ENCODE measurements around the gene CPEB4. TPM values are rescaled to one million over a fixed set of nuclear protein-coding genes. Genes with fewer than 3 reads are reported as not detected.

The CPEB4 gene
- total and polyA plus RNA-seq, 2 donors (not counting 3 experiments of a cell fraction or from before 2014, with no cell fraction given), result 11.3 to 16.4 TPM

GRCh38 chr5:173866243-173866857, 21.8 kb upstream of the CPEB4 start:
- no TSS peak for BruUV-seq (replicated peaks)
- DNase-seq (ENCODE audit: low read depth, low spot score) (no peak), FAIRE-seq (no peak)
- Histone ChIP-seq H3K9ac (replicated peaks; ENCODE audit: extremely low read depth, insufficient read depth, low read length) (no peak overlapping the region), H2AFZ (ENCODE audit: low read depth, low read length) (no peak overlapping the region), H3K79me2 (ENCODE audit: control insufficient read depth, insufficient read depth, low read length) (no peaks in the 10 kb centered on the region), H3K9me3 (replicated peaks; ENCODE audit: control insufficient read depth, insufficient read depth, low read length) (no peaks in the 10 kb centered on the region), H3K4me3 (replicated peaks in 1 of 3; ENCODE audit: insufficient read depth in 1 of 3, low read depth in 1 of 3, low read length in 3 of 3) (no peak overlapping the region), H3K4me1 (ENCODE audit: control insufficient read depth, extremely low read depth, insufficient read depth, low read length) (no peaks in the 10 kb centered on the region), H3K36me3 (ENCODE audit: control insufficient read depth in 2 of 2, extremely low read depth in 1 of 2, insufficient read depth in 2 of 2, low read length in 2 of 2) (no peaks in the 10 kb centered on the region), H4K20me1 (replicated peaks; ENCODE audit: control insufficient read depth, extremely low read depth, insufficient read depth, low read length) (no peaks in the 10 kb centered on the region), H3K9me1 (replicated peaks; ENCODE audit: control insufficient read depth, extremely low read depth, insufficient read depth, low read length) (no peaks in the 10 kb centered on the region), H3K27me3 (ENCODE audit: control insufficient read depth in 2 of 2, insufficient read depth in 2 of 2, low read length in 2 of 2) (no peaks in the 10 kb centered on the region), H3K4me2 (ENCODE audit: insufficient read depth, low read length) (no peak overlapping the region), H3K27ac (ENCODE audit: insufficient read depth, low read depth, low read length) (no peak overlapping the region)
- POLR2A ChIA-PET, result no interaction called here
- CTCF ChIA-PET, result no interaction called here
- intact Hi-C loops (cut with micrococcal nuclease), result no loop called here
- TF ChIP-seq MYC (IDR thresholded peaks at IDR 0.05; ENCODE audit: low read depth, low read length) (no peak), POLR2AphosphoS5 (IDR thresholded peaks at IDR 0.05; ENCODE audit: insufficient read depth, low read depth, low read length) (no peak), EZH2 (IDR thresholded peaks at IDR 0.05; ENCODE audit: borderline replicate concordance, low read depth, low read length, severe bottlenecking) (no peak), MAX (IDR thresholded peaks at IDR 0.05; ENCODE audit: insufficient read depth, insufficient read length) (no peak), FOS (IDR thresholded peaks at IDR 0.05; ENCODE audit: borderline replicate concordance, insufficient read depth, low read length) (no peak), POLR2A (IDR thresholded peaks at IDR 0.05; ENCODE audit: low read depth, low read length) (no peak), CTCF (IDR thresholded peaks at IDR 0.05; ENCODE audit: extremely low read depth in 1 of 2, insufficient read depth in 1 of 2, low read depth in 1 of 2, low read length in 2 of 2) (no peak), GATA2 (IDR thresholded peaks at IDR 0.05; ENCODE audit: insufficient read depth, insufficient read length, low read depth, low read length) (no peak), JUN (IDR thresholded peaks at IDR 0.05; ENCODE audit: borderline replicate concordance, insufficient read depth, insufficient read length, low read depth) (no peak)
- dilution Hi-C loops (cut with MboI; ENCODE audit: extremely low pct_ligation_motif_present, low sequenced_read_pairs), result no loop called here

Data from endothelial cell of umbilical vein (primary cell).